DND-41 (cell line): Measurements from ENCODE around the gene GYS1.

Experiments
- ATAC-seq: fragments of 200-7000 bp; cut with Tn5 transposase; 3 replicates; pipeline ENCODE4 v1.9.1; 2021; ENCODE audit warnings: low read depth; ENCODE audit not compliant: insufficient read depth
- DNase-seq: peaks from one replicate; pipeline ENCODE4 v3.0.0-alpha.2; 2020
- H2AFZ ChIP-seq: 2 replicates; pipeline ENCODE4 v1.6.0; 2012; ENCODE audit warnings: low read depth, low read length
- H3K27ac ChIP-seq: 2 replicates; pipeline ENCODE4 v1.5.1; 2012; ENCODE audit warnings: low read length, inconsistent platforms
- H3K27me3 ChIP-seq: fragments of 200-600 bp; sonication (generic); 2 replicates; pipeline ENCODE4 v1.6.0; 2012; ENCODE audit warnings: low read length, mild to moderate bottlenecking, inconsistent platforms; ENCODE audit not compliant: insufficient read depth, poor library complexity
- H3K36me3 ChIP-seq: 2 replicates; pipeline ENCODE4 v1.5.1; 2012; ENCODE audit warnings: low read length, inconsistent platforms; ENCODE audit not compliant: insufficient read depth
- H3K4me1 ChIP-seq: 2 replicates; pipeline ENCODE4 v1.5.1; 2012; ENCODE audit warnings: mild to moderate bottlenecking, low read length; ENCODE audit not compliant: insufficient read depth
- H3K4me2 ChIP-seq: 2 replicates; pipeline ENCODE4 v1.6.0; 2012; ENCODE audit warnings: mild to moderate bottlenecking, moderate library complexity, low read length, inconsistent platforms; ENCODE audit not compliant: insufficient read depth
- H3K4me3 ChIP-seq, 2 experiments: fragments of 200-600 bp in 1 of 2; shearing (Covaris generic) in 1 of 2; 2 replicates each; pipeline ENCODE4 v1.5.1; 2012 to 2016; ENCODE audit warnings: inconsistent platforms in 2 of 2, low read length in 2 of 2, mild to moderate bottlenecking in 2 of 2, low read depth in 1 of 2, moderate library complexity in 1 of 2
- H3K79me2 ChIP-seq: 2 replicates; pipeline ENCODE4 v1.6.0; 2012; ENCODE audit warnings: low read length, inconsistent platforms; ENCODE audit not compliant: insufficient read depth
- H3K9ac ChIP-seq: 2 replicates; pipeline ENCODE4 v1.6.0; 2012; ENCODE audit warnings: low read depth, mild to moderate bottlenecking, inconsistent platforms, low read length, moderate library complexity
- H3K9me3 ChIP-seq: 2 replicates; pipeline ENCODE4 v1.5.1; 2012; ENCODE audit warnings: low read length, moderate library complexity, mild to moderate bottlenecking, inconsistent platforms; ENCODE audit not compliant: insufficient read depth, severe bottlenecking
- H4K20me1 ChIP-seq: 2 replicates; pipeline ENCODE4 v1.6.0; 2012; ENCODE audit warnings: low read length; ENCODE audit not compliant: insufficient read depth
- EZH2 ChIP-seq: IDR thresholded peaks from 3 replicates; pipeline ENCODE4 v1.6.1; 2012; ENCODE audit warnings: borderline replicate concordance, low read depth, mild to moderate bottlenecking, moderate library complexity, low read length, inconsistent platforms; ENCODE audit not compliant: severe bottlenecking
- TF ChIP-seq, protein P1 (sequence below): IDR thresholded peaks from 2 replicates; pipeline ENCODE4 v1.5.1; 2012; ENCODE audit warnings: borderline replicate concordance, low read length, moderate library complexity, mild to moderate bottlenecking; ENCODE audit not compliant: poor library complexity, severe bottlenecking; ENCODE audit errors: extremely low read depth

The GYS1 gene

DNA sequence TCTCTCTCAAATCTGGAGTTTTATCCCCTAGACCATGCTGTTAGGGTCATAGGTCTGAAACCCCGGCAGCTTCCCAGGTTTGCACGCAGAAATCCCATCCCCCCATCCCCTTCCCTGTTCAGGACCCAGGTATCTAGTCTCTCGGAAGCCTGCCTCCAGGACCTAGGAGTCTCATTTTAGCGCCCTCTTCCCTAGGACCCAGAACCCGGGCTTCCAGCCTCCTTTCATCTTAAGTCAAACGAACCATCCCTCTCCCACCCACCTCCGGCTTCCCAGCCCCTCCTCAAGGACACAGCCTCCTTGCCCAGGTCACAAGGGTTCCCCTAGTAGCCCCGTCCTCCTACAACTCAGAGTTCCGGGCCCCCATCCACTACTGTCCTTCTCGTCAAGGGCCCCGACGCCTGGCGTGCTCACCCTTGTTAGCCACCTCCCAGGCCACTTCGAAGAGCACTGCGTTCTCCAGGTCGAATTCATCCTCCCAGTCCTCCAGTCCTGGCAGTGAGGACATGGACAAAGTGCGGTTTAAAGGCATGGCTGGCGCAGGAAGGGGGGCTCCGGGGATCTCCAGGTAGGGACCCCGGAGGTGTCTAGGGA lies 431 bp downstream of the GYS1 start:
- Histone ChIP-seq H3K9ac (peak overlapping the region; percentile 93), H3K36me3 (peaks cover 25% of the 10 kb centered on the region), H3K27ac (peak overlapping the region; percentile 93), H3K4me3 (peak overlapping the region; percentile 95 to 98), H3K79me2 (peaks cover 67% of the 10 kb centered on the region), H3K27me3 (no peaks in the 10 kb centered on the region), H4K20me1 (peaks cover 18% of the 10 kb centered on the region), H3K4me2 (peak overlapping the region; percentile 88), H3K9me3 (no peaks in the 10 kb centered on the region), H2AFZ (peak overlapping the region; percentile 93), H3K4me1 (peaks cover 40% of the 10 kb centered on the region)
- no peak for DNase-seq
- peak; percentile 1; the same call in 1 of the 3 replicates for ATAC-seq
- TF ChIP-seq, protein P1, sequence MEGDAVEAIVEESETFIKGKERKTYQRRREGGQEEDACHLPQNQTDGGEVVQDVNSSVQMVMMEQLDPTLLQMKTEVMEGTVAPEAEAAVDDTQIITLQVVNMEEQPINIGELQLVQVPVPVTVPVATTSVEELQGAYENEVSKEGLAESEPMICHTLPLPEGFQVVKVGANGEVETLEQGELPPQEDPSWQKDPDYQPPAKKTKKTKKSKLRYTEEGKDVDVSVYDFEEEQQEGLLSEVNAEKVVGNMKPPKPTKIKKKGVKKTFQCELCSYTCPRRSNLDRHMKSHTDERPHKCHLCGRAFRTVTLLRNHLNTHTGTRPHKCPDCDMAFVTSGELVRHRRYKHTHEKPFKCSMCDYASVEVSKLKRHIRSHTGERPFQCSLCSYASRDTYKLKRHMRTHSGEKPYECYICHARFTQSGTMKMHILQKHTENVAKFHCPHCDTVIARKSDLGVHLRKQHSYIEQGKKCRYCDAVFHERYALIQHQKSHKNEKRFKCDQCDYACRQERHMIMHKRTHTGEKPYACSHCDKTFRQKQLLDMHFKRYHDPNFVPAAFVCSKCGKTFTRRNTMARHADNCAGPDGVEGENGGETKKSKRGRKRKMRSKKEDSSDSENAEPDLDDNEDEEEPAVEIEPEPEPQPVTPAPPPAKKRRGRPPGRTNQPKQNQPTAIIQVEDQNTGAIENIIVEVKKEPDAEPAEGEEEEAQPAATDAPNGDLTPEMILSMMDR = no peak
- no peak for TF ChIP-seq EZH2

DNA sequence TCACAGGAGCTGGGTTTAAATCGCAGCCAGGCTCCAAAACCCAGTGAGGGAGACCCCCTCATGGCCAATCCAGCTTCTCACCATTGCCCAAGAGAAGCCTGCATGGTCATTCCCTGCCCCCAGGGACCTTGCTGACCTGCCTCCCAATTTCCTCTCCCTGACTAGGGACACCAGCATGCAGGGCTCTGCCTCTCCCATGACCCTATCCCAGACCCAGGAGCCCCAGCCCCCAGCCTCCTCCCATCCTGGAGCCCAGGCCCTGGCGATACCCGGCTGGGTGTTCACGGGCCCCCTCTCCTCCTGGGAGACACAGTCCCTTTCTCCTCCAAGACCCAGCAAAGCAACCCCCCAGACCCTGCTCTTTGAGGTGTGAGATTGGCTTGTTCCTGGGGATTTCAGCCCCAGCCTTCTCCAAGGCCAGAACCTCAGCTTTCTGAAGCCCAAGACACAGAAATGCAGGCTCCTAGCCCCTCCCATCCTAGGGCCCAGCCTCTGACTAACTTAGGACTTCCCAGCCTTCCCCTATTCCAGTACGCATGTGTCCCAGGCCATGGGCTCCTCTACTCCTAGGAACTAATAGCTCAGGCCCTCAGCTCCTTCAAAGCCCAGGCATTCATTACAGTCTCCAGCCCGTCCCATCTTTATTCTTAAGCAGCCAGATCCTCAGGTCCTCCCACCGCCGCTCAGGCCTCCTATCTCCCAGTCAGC lies 1.1 kb downstream of the GYS1 start:
- Histone ChIP-seq H3K9me3 (no peaks in the 10 kb centered on the region), H3K4me1 (peaks cover 39% of the 10 kb centered on the region), H3K27ac (peak overlapping the region; percentile 93), H3K9ac (peak overlapping the region; percentile 93), H3K36me3 (peaks cover 27% of the 10 kb centered on the region), H2AFZ (peak overlapping the region; percentile 93), H3K4me3 (peak overlapping the region; percentile 95 to 98), H4K20me1 (peaks cover 14% of the 10 kb centered on the region), H3K4me2 (peak overlapping the region; percentile 88), H3K79me2 (peaks cover 61% of the 10 kb centered on the region), H3K27me3 (no peaks in the 10 kb centered on the region)
- TF ChIP-seq, protein P1 = no peak
- no peak for TF ChIP-seq EZH2
- DNase-seq (peak; percentile 30), ATAC-seq (no peak)

DNA sequence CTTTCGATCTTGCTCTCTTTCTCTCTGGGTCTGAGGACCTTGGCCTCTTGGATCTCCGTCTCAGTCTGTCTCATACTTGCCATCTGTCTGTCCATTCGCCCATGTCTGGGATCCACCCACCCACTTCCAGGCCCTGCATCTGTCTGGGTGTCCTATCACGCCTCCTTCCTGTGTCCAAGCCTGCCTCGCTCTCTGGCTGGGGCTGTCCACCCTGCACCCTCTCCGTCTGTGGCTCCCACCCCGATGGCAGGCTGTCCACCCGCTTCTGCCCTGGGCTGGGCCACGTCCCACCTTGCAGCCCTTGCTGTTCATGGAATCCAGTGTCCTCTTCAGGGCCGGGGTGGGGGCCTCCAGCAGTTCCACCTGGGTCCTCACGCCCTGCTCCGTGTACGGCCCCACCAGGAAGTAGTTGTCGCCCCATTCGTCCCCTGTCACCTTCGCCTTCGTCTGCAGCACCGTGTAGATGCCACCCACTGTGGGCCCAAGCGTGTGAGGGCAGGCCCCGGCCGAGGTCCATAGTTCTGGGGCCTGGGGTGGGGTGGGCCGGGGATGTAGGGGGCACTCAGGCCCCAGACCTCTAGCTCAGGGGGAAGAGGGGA lies 2.0 kb downstream of the GYS1 start:
- Histone ChIP-seq H3K36me3 (peaks cover 31% of the 10 kb centered on the region), H2AFZ (no peak overlapping the region), H3K9ac (peak overlapping the region; percentile 93), H3K27ac (peak overlapping the region; percentile 93; the same call in 1 of the 2 replicates), H4K20me1 (peaks cover 10% of the 10 kb centered on the region), H3K4me2 (peak overlapping the region; percentile 88), H3K4me3 (peak overlapping the region in 1 of 2 experiments; percentile 98; a peak in 2 of 4 replicates), H3K79me2 (peaks cover 52% of the 10 kb centered on the region), H3K9me3 (no peaks in the 10 kb centered on the region), H3K4me1 (peaks cover 37% of the 10 kb centered on the region), H3K27me3 (no peaks in the 10 kb centered on the region)
- ATAC-seq = no peak
- TF ChIP-seq, protein P1 = no peak
- no peak for TF ChIP-seq EZH2
- no peak for DNase-seq
